Stromal cell of bone marrow (primary cell): Measurements from ENCODE around the gene MTARC2.

Experiments
- DNase-seq: peaks from one replicate; pipeline ENCODE4 v3.0.0-alpha.2; 2012; ENCODE audit warnings: low read depth

MTARC2 gene

DNA sequence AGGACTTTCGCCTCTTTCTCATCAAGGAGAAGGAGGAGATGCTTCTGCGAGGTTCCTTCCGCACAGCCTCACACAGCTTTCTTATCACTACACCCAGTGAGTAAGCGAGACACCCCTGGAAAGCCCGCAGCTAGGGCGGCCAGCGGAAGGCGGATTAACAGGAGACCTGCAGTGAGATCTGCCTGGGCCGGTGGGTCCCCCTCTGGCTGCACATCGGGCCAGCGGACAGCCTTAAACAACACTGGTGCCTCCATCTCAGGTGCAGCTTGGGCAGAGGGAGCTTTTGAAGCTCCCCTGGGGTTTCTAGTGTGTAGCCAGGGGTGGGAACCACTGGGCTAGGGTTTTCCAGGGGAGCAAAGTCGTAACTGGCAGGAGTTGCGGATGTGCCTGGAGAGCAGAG is 21.1 kb downstream of the MTARC2 start:
- DNase-seq = no peak

DNA sequence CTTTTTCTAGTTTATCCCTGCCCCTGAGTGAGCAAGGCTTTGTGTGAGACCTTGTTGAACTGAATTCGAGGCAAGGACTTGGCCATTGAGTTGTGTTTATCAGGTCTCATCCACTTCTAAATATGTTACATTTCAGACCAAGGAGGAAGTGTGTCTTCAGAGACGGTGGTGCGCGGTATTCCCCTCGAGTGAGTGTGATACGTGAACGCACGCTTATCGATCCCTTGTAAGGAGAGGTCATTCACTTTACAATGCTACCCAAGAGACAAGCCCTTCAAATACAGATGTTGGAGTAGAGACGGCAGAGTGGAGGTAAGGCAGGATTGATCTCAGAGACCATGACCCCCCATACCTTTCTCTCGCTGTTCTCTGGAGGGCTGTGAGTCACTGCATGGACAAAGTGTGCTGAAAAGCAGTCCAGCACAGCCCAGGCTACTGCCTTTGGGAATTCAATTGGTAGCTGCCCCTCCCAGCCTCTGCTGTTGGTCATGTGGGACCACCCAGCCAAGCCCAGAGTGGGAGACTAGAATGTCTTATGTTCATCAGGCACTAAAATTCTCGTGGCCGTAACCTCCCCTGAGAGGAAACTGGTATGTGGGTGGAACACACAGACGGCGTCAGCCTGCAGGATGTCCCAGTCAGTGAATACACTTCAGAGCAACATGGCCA is 22.3 kb downstream of the MTARC2 start:
- no peak for DNase-seq

DNA sequence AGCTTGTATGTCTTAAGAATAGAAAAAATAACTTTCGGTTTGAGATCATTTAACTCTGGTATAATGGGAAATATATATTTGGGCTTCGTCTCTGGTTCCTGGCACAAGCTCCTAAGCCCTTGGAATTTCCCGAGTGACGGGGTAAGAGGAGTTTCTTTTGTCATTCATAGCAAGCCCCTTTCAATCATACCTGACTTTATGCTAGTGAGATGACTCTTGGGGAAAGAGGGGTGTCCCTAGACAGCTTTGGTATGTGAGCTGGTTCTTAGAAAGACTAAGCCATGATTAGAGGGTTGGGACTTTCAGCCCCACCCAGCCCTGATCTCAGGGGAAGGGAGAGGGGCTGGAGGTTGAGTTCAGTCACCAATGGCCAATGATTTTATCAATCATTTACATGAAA is 24.7 kb downstream of the MTARC2 start:
- DNase-seq = no peak

DNA sequence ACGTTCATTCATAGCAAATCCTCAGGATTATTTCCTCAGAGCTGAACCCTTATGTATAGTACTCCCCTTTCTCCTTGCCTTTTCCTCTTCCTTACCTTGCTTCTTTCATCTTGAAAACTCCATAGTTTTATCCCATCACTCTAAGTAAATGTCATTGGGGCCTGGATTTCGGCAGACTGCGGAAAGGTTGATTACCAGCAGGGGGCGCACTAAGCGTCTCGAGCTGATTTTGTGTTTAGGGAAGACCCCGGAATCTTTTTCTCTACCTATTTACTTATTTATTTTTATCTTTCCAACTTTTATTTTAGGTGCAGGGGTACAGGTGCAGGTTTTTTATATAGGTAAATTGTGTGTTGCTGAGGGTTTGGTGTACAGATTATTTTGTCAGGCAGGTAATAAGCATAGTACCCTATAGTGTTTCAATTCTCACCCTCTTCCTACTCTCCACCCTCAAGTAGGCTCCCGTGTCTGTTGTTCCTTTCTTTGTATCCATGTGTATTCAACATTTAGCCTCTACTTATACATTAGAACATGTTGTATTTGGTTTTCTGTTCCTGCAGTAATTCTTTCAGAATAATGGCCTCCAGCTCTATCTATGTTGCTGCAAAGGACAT is 27.2 kb downstream of the MTARC2 start:
- no peak for DNase-seq

- DNase-seq = no peak
Observed at GRCh38 chr1:220776254-220776653, 28.1 kb downstream of the MTARC2 start.

DNA sequence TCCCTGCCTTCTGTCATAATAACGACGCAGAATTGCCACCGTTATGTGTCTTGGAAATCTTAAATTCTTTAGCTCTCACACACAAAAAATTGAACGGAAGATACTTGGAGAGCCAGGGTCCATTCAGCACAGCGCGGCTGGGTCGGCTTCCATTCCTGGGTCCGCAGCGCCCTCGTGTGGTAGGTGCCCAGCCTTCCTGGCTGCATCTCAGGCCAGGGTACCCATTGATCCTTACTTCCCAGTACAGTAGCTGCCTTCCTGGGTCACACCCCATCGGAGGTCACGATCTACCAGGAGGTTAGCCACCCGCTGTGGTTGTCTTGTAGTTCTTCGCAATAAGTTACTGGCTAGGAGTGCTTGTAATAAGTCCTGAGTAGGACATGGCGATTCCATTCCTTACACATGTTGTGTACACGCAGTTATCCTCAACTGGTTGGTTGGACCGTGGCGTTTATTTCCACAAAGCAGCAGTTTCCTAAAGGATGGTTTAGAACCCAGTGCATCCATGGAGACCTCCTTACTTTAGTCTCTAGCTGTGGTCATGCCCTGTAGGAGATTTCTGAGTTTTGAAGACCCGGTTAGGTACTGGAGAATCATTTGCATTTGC is 28.7 kb downstream of the MTARC2 start:
- peak; percentile 41 for DNase-seq

DNA sequence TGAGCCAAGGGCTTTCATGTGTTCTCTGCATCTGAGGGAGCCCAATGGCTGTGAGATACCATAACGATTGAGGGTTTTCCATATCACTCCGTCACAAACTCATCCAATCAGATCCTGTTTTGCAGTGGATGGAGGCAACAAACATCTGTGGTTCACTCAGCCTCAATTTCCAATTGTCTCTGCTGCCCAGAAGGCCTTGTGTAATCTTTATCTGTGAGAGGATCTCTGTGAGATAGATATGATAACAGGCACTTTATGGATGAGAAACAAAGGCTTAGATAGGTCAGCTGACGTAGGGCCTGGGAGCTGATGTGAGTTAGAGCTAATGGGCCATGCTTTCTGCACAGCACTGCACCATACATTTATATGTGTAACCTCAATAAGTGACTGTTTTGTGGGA is 35.3 kb downstream of the MTARC2 start:
- no peak for DNase-seq

DNA sequence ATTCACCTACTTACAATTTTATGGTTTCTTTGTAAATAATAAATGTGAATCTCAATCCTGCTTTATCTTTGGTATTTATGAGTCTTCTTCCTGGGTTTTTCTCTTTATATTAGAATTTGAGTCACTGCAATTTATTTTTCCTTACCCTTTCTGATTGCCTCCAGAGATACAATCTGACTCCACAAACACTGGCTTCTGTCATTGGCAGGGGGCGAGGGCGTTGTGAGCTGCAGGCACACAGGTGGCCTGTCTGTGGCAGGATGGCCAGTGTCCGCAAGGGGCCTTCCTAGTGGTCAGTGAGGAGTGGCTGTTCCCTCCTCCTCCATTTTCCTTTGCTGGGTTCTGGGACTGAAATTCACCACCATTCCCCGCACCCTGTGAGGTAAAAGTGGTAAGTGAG is 36.6 kb downstream of the MTARC2 start:
- DNase-seq = no peak

DNA sequence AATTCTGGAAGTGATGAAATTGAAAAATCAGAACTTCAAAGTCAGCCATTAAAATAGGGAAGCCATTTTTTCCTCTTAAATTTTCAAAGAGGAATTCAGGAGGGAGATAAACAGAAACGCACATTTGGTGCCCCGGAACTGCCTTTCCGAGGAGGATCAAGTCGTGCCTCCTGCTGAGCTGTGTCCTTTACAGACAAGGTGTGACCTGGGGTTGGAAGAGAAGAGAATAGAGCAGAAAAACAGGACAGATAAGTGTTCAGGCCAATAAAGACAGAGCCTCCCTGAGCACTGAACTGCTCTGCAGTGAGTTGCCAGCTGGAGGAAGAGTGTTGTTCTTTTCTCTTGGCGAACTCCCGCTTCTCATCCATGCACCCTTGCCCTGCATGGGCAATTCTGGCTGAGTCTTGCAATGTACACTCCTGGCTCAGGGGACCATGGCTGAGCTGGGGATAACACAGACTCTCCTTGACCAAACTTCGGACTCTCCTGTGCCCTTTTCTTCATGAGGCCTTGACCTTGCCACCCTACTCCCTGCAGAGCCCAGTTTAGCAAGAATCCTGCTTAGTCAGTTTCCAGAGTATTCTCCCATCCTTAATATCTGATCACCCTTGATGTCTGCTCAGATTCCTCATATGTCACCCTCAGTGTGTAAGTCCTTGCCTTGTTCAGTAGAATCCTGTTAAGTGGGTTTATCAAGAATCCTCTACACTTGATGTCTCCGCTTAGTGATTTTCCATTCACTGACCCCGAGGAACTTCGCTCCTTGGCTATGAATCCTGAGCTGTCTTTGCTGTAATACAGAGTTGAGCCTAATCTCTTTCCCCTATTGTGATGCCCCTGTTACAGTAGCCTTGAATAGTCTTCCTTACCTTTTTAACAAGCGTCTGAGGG is 37.3 kb downstream of the MTARC2 start:
- no peak for DNase-seq

DNA sequence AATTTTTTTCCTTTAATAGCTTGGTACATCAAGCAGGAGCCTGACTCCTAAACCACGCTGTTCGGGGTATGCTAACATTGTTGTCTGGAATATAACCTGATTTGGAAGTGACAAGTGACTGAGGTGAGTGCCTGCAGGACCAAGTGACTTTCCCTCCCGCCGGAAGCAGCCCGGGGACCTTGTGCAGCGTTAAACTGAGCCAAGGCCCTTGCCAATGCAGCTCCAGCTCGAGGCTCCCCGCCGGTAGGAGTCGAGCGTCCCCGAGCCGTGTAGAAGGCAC is 37.9 kb downstream of the MTARC2 start:
- no peak for DNase-seq

- no peak for DNase-seq
Observed at GRCh38 chr1:220786337-220787068, 38.4 kb downstream of the MTARC2 start, which contains the start of gene MTARC1. TSS of gene MTARC1 (plus strand) at chr1:220786913. CDS start at chr1:220786945, 32 bp downstream.

- DNase-seq = no peak
Observed at GRCh38 chr1:220787069-220787619, 39.0 kb downstream of the MTARC2 start.

DNA sequence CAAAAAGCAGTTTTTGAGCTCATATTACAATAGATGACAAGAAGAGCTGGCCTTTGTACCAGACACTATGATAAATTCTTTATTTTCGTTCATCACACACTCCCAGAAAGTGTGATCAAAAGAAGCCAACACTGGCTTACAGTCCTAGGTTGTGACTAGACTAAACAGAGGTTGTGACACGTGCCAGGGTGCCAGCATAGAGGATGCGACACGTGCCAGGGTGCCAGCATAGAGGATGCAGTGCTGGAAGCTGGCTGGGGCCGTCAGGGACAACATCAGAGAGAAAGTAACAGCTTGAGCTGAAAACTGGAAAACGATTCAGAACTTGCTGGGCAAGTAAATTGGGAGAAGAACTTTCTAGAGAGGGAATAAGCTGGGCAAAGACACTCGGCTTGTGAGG is 40.8 kb downstream of the MTARC2 start:
- no peak for DNase-seq

- DNase-seq = no peak
Observed at GRCh38 chr1:220789532-220790147, 41.5 kb downstream of the MTARC2 start.

DNA sequence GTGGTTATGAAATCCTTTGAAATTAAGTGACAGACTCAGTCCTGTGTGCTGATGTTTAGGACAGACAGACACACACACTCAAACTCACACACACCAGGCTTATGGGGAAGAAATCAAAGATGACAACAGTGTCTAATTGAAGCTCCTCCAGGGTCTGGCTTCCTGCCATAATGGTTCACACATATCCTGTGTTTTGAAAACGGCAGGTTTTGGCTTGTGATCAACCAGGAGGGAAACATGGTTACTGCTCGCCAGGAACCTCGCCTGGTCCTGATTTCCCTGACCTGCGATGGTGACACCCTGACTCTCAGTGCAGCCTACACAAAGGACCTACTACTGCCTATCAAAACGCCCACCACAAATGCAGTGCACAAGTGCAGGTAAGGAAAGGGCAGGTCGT is 43.2 kb downstream of the MTARC2 start:
- DNase-seq = no peak

- no peak for DNase-seq
Observed at GRCh38 chr1:220791956-220792355, 43.8 kb downstream of the MTARC2 start.

DNA sequence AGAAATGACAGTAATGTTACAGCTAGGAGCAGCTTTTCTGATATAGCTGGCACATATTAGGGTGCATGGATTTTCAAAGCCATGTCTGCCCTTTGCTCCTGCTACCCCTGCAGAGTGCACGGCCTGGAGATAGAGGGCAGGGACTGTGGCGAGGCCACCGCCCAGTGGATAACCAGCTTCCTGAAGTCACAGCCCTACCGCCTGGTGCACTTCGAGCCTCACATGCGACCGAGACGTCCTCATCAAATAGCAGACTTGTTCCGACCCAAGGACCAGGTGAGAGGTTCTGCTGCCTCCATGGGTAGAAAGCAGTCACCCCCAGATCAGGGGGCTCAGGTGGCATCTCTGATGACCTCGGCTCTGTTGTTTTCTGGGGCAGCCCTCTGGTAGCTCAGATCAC is 48.4 kb downstream of the MTARC2 start:
- DNase-seq = no peak

- no peak for DNase-seq
Observed at GRCh38 chr1:220797044-220797443, 48.9 kb downstream of the MTARC2 start.

DNA sequence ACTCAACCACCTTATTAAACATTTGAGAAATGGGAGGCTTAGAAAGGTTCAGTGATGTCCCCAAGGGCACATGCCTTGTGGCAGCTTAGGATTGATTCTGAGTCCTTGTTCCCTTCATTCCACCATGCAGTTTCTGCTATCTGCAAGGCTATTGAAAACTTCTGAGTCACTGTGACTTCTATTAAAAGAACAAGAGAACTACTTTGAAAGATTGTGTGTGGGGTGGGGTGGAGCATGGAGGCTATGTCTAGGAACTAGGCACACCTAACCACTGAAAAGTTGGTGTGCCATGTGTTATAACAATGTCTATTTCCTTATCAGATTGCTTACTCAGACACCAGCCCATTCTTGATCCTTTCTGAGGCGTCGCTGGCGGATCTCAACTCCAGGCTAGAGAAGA is 49.4 kb downstream of the MTARC2 start:
- no peak for DNase-seq

DNA sequence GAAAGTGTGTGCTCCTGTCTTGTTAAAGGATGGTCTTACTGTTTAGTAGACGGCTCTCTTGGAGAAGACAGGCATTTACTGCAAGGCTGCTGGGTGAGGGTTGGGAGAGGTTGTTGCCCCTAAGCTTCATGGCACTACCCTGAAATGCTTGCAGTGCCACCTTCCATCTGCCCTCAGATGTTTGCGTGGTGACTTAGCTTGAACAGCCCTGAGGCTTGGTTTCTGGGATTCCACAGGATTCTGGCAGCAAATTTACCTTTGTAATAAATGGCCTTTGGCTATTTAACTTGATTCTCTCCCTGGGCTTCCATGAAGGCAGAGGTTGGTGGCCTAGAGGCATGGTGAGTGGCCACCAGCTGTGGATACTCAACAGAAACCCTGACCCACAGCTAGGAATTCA is 50.2 kb downstream of the MTARC2 start:
- no peak for DNase-seq

GRCh38 chr1:220800262-220800661 is 52.1 kb downstream of the MTARC2 start:
- DNase-seq = no peak
